HL-60/S4 (cell line): ENCODE data around the gene MACC1.

ENCODE experiments used
- in situ Hi-C: fragments of 300-500 bp; cut with MboI; formaldehyde crosslinking; loops from 2 replicates; pipeline ENCODE4 v1.14.3; 2022; ENCODE audit warnings: low sequenced_read_pairs

Gene MACC1

GRCh38 chr7:20232848-20233247 lies 15.7 kb upstream of the MACC1 start:
- in situ Hi-C loops, result no loop called here

- in situ Hi-C loops, result no loop called here
These were observed 12.7 kb upstream of the MACC1 start for GRCh38 chr7:20229646-20230500.

- in situ Hi-C loops, result no loop called here
These were observed 11.9 kb upstream of the MACC1 start for GRCh38 chr7:20229081-20229480.

GRCh38 chr7:20228654-20229053 lies 11.5 kb upstream of the MACC1 start:
- in situ Hi-C loops, result no loop called here

- in situ Hi-C loops, result no loop called here
These were observed 10.2 kb upstream of the MACC1 start for GRCh38 chr7:20227291-20227795.

DNA sequence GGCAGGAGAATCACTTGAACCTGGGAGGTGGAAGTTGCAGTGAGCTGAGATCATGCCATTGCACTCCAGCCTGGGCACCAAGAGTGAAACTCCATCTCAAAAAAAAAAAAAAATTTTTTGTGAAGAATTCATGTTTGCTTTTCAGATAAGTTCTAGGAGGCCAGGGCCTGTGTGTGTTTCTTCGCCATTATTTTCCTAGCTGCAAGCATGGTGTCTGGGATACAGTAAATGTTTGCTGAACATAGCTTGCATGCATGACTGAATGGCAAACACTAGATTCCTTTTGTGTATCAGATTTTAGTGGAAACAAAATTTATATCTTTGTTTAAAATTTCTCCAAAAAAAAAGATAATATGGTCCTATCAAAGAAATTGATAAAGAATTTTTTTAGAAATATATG lies 9.7 kb upstream of the MACC1 start:
- in situ Hi-C loops, result no loop called here

DNA sequence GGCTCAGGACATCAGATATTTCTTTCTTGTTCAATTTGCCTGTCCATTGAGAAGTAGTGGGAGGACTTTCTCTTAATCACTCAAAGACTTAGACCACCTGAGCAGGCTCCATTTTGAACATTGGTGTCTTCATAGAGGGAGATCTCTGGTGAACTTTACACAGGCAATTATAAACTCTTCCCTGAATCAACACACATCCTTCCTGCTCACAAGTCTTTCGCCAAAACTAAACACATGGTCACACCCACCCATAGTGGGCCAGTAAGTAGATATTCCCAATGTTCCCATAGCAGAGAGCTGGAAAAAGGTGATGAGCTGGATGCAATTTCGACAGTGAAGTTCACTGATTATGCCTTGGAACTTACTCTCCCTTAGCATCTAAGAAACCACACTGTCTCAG lies 8.2 kb upstream of the MACC1 start:
- in situ Hi-C loops, result no loop called here

DNA sequence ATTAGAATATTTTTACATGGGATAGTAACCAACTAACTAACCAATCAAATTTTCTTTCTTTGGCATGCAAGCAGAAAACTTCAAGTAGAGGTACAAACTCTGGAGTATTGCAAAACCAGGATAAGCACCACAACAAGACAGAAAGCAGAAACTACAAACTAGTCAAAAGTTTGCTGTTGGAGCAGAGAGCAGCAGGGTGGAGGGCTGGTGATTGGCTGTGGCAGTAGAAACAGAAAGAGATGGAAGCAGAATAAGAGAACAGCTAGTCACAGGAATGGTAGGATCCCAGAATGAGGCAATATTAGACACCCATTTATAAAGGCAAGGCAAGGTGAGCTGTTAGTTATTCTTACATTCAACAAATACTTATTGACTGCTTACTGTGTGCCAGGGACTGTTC lies 6.8 kb upstream of the MACC1 start:
- in situ Hi-C loops, result no loop called here

DNA sequence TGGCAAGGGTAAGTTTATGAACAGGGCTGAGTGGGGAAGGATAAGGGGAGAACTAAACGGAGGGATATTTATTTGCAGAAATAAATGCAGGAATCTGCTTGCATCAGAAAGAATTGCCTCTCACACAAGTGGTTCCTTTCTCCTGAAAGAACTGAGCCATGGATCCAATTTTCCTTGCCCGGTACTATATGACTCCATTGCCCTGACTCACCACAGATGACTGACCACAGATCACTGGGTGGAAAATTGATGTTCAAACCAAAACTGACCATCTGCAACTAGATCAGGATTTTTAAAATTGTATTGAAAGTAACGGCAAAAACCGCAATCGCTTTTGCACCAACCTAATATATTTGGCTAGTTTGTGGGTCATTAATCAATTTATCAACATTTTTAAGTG lies 6.2 kb upstream of the MACC1 start:
- in situ Hi-C loops, result no loop called here

DNA sequence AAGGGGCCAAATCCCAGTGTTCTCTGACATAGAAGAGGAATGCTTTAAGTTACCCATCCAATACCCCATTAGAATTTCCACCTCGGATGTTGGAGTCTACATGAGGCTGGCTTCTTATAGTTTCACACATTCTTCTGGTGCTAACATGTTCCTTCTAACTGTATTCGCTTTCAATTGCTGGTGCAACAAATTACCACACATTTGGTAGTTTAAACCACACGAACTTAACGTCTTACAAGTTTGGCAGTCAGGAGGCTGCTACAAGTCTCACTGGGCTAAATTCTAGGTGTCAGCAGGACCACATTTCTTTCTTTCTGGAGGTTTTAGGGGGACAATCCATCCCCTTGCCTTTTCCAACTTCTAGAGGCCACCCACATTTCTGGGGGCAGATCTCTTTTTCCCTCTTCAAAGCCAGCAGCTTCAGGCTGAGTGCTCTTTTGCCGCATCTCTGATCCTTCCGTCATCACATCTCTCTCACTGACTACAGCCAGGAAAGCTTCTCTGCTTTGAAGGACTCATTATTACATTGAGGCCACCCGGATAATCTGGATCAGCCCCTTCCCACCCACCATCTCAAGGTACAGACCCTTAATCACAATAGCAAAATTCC lies 5.1 kb upstream of the MACC1 start:
- in situ Hi-C loops, result no loop called here

DNA sequence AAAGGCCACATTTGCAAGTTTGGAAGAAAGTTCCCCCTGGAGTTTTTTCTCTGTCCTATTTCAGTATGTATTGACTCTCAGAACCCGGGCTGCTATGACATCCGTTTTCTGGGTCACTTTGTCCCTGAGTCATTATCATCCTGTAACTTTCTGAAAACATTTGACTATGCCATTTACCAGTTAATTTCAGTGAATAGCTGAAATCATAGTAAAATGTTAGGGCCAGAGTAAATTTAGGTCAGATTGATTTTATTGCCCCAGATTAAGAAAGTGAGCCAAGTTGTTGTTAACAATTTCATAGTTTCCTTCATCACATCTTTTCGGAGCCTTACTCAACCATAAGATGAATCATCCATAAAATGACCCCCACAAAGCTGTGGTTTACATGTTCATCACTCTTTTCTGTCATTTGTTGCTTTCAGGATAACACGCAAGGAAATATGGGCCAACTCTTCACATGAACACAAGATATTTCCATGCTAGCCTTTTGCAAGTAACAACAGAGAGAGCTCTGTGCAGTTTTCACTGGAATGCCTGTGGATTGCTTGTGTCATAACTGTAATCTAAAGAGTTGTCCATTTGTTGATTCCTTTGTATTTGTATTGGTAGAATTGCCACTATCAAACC lies 3.9 kb upstream of the MACC1 start:
- in situ Hi-C loops, result no loop called here

- in situ Hi-C loops, result no loop called here
These were observed 3.1 kb upstream of the MACC1 start for GRCh38 chr7:20220293-20220761.

DNA sequence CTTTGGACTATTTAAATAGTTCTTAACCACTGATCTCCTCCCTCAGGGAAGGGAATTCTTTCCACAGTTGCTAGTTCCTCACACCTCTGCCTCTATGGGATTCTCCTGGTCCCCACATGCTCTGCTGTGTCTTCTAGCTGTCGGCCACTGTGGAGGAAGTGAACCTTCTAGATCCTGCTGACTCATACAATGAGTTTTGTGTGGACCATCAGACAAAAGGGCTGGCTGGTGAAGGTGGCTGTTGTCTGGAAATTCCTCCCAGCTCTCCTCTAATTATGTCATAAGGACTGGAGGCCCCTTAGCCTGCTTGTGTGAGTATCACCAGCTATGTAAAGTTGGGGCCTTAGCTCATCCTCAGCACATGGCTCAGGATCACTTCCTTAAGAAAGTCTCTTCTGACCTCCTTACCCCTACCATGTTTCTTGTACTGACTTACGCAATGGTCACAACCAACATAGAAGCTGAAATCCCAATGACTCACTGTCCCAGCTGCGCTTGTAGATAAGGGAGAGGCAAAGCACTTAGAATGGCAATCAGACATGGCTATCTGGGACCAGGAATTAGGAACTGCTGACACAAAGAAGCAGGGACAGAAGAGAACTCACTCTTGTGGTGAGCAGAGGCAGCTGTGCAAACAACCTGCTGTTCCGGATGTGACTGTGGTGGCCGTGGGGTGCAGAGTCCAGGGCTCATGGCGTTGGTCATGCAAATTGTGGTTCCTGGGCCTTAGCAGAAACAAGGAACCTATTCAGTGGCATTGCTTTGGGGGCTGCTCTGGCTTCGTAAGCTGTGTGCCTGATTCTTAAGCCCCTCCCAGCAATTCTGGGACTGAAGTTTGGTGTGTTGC lies 2.5 kb upstream of the MACC1 start:
- in situ Hi-C loops, result no loop called here

DNA sequence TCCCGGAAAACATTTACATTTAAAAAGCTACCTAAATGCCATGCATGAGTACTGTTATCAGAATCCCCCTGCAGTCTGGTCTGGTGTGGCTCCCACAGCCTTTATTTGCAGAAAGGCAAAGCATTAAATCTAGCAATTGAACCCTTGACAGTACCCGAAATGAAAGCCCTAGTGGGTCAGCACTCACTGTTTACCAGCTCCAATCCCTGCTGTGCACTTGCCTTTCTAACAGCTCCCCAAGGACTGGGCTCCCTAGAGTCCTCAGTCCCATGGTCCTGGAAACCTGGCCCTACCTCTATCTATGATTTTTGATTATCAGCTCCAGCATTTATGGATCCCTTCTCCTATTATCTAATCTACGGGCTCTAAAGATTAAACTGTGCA lies 1.9 kb upstream of the MACC1 start:
- in situ Hi-C loops, result no loop called here

DNA sequence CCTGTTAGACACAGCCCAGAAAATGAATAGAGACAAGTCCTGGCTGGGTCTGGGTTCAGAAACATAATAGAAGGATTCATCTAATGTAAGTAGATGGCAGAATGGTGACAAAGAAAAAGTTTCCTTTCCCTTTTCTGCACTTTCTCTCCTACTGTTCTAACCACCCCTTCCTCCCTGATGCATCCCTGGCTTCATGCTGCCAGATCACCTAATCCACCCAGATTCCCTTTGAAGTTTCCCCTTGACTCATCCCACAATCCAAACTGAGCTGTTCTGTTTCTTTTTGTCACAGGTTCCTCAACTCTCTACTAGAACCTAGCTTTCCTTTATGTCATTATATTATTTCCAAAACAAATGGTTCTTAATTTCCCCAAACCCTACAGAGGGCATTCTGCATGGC lies 1.1 kb upstream of the MACC1 start:
- in situ Hi-C loops, result no loop called here

DNA sequence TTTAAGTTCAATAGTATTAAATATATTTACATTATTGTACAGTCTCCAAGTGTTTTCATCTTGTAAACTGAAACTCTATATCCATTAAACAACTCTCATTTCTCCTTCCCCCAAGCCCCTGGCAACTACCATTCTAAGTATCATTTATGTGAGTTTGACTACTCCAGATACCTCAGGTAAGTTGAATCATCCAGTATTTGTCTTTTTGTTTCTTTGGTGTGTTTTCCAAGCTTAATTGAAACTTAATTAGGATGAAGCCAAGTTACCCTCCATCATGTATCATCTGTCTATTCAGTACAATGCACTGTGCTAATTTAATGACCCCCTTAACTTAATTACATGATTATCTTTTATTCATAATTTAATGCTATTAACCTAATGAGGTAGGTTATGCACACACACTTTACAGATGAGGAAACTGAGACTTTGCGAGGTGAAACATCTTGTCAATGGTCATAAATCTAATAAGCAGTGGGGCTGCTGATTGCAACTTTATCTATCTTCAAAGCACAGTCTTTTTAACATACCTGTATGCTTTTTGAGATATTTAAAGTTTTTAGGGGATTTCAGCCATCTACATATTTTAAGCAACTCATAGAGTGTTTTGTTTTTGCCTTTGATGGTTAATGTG lies 663 bp downstream of the MACC1 start:
- in situ Hi-C loops, result no loop called here

- in situ Hi-C loops, result no loop called here
These were observed 2.1 kb downstream of the MACC1 start for GRCh38 chr7:20214921-20215669.

DNA sequence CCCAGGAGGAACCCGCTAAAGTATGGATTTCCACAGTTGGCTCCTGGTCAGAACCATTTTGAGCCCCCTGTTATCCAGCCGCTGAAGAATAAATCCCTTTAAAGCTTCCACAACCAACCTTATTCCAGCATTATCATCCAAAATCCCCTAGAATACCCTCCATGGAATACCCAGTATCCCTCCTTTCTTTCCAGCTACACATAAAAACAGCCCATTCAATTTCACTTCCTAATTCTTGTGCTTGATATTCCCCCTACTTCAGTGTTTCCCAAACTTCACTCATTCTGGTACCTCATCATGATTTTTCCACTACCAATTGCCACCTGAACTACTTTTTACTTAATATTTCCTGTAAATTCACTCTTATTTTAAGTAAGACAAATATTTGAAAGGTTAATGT lies 3.1 kb downstream of the MACC1 start:
- in situ Hi-C loops, result no loop called here

DNA sequence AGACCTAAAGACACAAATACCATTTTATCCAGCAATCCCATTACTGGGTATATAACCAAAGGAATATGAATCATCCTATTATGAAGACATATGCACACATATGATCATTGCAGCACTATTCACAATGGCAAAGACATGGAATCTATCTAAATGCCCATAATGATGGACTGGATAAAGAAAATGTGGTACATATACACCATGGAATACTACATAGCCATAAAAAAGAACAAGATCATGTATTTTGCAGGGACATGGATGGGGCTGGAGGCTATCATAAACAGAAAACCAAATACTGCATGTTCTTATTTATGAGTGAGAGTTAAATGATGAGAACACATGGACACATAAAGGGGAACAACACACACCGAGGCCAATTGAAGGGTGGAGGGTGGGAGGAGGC lies 3.8 kb downstream of the MACC1 start:
- in situ Hi-C loops, result no loop called here

DNA sequence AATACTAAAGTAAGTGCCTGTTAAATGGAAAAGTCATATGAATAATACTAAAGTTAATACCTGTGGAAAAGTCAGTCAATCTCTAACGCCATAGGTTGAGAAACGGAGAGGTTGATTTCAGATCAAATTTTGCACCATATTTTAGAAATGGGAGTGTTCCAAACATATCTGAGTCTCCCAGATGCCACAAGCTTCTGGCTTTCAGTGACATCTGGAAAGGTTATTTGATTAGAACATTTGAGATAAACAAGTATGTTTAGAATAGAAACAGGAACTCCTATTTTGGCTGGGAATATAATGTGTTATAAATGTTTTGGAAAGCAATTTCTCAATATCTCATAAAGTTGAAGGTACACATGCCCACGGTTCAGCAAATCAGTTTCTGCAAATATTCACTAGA lies 5.8 kb downstream of the MACC1 start:
- in situ Hi-C loops, result no loop called here
